Neural progenitor cell (in vitro differentiated cells): ENCODE data around the gene LDLRAD4.
A peak's percentile ranks its signal among the peaks of the same experiment; 100 is the strongest.

Experiments
- CTCF ChIP-seq: fragments of 200-600 bp; sonication (generic); IDR thresholded peaks from 2 replicates; pipeline ENCODE4 v1.5.1; 2017; ENCODE audit warnings: antibody characterized with exemption, mild to moderate bottlenecking
- EZH2 ChIP-seq: fragments of 200-600 bp; sonication (generic); IDR thresholded peaks from 2 replicates; pipeline ENCODE4 v1.6.1; 2017; ENCODE audit warnings: antibody characterized with exemption, mild to moderate bottlenecking, moderate library complexity
- EZH2phosphoT487 ChIP-seq: fragments of 200-600 bp; sonication (generic); IDR thresholded peaks from 2 replicates; pipeline ENCODE4 v1.6.1; 2017; ENCODE audit warnings: antibody characterized with exemption

- TF ChIP-seq CTCF (peak; percentile 17), EZH2 (no peak), EZH2phosphoT487 (no peak)
Observed at GRCh38 chr18:13525381-13526029, 306.9 kb downstream of the LDLRAD4 start.
